GM20431 (cell line): ENCODE data around the gene GRM2.

Source experiments
- in situ Hi-C: fragments of 300-500 bp; cut with MseI, MboI; formaldehyde crosslinking; loops from one replicate; pipeline ENCODE4 v1.15.0; 2020; ENCODE audit warnings: low sequenced_read_pairs; ENCODE audit not compliant: unreplicated experiment

Gene GRM2

DNA sequence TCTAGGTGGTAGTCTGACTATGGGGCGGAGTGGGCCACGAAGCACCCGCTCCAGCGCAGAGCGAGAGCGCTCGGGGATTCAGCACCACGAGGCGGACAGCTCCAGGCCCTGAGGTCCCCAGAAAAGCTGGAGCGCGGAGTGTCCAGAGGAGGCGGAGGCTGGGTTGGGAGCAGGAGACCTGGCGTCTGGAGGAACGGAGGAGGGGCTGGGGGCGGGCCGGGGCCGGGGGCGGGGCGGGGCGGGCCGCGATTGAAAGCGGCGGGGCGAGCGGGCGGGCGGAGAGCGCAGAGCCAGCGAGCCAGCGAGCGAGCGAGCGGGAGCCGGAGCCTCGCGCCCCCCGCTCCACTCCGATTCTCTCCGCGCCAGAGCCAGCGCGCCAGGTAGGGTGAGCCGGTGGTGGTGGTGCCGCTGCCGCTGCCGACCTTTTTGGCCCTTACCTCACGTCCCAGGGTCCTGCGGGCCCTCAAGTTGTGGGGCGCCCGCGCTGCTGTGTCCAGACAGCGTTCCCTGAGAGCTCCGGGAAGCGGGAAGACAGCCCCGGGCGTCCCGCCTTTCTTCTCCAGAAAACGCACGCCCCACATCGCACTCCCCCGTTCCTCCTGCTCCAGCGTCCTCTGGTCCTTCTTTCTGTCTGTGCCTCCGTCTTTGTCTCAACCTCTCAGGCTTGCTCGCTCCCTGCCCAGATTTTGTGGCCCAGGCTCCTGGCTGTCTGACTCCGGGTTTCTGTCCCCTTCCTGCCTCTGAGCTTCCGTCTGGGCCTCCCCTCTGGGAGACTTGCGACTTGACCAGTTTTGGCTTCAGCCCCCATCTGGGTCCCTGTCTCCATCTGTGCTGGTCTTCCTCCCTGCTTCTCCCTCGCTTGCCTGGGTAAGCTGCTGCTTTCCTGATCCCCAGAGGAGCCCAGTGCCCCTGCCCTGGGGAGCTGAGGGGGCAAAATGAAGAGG is at the start of gene GRM2:
Gene GRM2, plus strand, starts transcription at position 281 of the 944 bp plus-strand sequence. CDS start 1,916 bp downstream, outside the sequence.
- in situ Hi-C loops = no loop called here

DNA sequence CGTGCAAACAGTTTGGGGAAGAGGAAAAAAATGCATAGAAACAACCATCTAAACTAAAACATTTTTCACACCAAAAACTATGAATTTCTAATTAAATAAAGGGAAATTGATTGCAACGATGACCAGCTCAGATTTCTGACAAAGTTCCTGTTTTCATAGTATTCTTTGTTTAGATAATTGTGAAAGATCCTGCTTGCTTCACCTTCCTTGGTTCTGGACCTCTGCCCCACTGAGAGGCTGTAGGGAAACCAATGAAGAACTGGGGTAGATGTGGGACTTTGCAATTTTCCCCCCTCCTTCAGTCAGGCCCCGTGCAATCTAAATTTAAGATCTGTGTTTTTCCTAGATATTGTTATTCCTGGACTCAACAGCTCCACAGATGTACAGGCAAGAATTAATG is 49.6 kb upstream of the GRM2 start:
- in situ Hi-C loops = no loop called here

DNA sequence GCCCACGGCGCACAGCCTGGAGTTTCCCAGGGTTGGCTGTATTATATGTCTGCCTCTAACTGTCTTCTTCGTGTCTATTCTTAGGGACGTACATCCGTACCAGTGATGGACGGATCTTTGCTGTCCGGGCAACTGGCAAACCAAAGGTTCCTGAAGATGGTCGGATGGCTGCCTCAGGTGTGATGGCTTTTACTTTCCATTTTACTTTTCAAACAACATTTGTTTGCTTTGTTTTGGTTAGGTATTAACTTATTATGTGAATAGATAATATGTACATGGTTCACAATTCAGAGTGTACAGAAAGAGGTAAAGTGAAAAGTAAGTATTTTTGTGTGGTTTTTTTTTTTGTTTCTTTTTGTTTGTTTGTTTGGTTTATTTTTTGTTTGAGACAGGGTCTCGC is 46.9 kb upstream of the GRM2 start:
- in situ Hi-C loops = no loop called here

DNA sequence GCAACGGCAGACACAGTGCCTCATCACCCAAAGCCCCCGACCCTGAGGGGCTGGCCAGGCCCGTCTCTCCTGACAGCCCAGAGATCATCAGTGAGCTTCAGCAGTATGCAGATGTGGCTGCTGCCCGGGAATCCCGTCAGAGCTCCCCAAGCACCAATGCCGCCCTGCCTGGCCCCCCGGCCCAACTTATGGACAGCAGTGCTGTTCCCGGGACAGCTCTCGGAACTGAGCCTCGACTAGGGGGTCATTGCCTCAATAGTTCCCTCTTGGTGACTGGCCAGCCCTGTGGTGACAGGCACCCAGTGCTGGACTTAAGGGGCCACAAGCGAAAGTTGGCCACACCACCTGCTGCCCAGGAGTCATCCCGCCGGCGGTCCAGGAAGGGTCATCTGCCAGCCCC is 44.4 kb upstream of the GRM2 start:
- in situ Hi-C loops = no loop called here

DNA sequence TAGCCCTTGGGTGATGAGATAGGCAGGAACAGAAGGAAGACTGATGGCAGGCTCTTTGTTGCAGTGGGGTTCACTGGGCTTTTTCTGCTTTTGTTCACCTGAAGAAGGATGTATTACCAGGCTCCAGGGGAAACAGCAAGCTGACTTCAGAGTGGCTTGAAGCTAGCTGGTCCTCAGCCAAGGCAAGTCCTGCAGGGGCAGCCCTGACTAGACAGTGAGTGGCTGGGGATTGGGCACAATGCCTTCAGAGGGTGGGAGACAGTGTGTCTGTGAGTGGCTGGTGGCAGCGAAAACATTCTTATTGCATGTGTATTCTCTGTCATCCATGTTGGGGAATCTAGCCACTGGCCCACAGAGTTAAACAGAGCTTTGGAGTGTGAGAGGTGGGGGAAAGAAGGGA is 38.1 kb upstream of the GRM2 start:
- in situ Hi-C loops = no loop called here

DNA sequence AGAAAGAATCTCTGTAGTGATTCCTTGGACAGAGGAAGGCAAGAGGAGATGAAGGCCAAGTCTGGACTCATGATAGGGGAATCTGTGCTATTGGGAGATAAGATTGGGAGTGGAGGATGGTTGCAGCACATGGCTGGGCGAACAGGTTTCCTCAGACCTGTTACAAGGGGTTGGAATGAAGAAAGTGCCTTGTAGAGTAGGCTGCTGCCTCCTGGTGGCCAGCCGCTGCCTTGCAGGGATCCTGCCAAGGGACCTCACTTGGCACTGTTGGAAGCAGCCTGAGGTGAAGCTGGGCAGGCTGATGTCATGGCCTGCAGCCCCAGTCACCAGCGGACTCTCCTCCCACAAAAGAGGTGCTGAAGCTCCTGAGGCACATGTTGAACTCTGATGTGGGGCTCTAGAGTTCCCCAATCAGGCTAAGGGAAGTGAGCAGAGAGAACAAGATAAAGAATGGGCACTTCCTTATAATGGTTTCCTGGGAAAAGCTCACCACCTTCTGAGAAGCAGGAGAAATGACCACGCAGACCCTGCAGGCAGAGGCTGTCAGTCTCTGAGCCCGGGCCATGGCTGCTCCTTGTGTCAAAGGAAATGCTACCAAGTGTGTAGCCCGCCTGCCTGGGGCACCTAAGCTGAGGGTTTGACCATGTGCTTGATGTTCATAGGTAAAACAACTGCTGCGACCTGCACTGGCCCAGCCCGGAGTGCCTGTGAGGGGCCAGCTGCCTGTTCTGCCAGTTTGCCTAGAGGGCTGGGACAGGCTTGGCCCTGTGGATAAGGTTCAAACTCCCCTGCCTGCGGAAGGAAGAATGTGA is 37.4 kb upstream of the GRM2 start:
- in situ Hi-C loops = no loop called here

DNA sequence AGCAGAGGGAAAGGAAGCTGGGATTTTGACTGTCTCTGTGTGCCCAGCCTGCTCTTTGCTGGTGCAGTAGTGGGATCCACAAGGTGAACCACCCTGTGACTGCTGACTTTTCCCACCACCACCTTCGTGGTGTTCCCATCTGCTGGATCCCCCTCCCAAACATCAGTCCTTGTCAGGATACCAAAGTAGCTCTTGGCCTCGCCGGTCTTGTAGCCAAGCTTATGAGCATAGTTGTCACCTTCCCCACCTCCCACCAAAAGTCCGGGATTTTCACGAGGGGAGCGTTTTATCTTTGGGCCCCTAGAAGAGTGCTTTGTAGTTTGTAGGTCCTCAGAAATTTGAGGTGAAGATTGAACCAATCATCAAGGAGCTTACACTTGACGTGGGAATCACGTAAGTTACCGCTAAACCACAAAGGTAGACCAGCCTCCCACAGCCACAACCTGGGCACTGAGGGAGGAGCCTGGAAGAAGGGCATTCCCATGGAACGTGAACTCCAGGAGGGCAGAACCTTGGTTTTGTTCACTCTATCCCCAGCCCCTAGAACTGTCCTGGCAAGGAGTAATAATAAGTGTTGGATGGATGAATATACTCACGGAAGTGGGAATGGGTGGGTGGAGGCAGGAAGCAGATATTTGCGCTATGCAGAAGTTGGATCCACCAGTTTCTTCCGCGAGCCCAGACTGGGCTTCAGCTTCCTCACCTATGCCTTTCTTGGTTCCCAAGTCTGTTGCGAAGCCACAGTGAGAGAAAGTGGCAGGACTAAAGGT is 36.6 kb upstream of the GRM2 start:
- in situ Hi-C loops = no loop called here

DNA sequence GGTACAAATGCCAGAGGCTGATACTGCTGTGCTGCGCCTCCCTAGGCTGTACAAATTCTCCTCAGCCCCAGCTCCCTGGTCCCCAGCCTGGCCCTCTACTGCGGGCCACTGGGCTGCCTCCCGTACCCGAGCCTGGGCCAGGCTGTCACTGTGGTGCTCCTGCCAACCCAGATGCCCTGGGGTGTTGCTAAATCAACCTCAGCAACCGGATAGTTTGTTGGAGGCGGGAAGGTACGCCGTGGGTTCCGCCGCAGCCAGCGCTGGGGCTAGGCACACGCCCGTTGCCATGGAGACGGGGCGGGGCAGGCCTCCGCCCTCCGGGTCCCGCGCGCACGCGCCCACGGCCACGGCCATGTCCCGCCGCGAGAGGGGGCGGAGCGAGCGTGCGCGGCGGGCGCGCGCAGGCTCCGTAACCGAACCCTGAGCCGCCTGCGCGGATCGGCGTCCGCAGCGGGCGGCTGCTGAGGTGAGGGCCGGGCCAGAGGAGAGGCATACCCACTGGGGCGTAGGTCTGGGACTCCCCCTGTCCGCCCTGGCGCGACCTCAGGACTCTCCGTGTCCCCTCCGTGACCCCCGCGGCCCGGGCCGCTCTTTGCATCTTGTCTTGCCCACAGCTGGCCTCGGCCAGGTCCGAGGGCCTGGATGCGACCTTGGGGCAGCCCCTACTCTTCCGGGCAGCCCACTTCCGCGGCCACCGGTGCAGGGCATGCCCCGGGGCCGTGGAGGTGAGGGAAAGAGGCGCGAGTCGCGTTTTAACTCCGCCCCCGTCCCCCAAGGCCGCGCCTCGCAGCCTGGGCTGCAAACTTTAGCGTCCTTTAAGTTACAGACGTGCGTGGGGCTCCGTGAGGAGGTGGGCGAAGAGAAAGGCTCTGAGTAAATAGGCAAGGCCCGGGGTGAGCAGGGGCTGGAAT is 35.8 kb upstream of the GRM2 start, which contains the start of gene TEX264:
Gene TEX264, plus strand, starts transcription at position 430 of the 911 bp plus-strand sequence. CDS start 3,053 bp downstream, outside the sequence.
- in situ Hi-C loops = no loop called here

DNA sequence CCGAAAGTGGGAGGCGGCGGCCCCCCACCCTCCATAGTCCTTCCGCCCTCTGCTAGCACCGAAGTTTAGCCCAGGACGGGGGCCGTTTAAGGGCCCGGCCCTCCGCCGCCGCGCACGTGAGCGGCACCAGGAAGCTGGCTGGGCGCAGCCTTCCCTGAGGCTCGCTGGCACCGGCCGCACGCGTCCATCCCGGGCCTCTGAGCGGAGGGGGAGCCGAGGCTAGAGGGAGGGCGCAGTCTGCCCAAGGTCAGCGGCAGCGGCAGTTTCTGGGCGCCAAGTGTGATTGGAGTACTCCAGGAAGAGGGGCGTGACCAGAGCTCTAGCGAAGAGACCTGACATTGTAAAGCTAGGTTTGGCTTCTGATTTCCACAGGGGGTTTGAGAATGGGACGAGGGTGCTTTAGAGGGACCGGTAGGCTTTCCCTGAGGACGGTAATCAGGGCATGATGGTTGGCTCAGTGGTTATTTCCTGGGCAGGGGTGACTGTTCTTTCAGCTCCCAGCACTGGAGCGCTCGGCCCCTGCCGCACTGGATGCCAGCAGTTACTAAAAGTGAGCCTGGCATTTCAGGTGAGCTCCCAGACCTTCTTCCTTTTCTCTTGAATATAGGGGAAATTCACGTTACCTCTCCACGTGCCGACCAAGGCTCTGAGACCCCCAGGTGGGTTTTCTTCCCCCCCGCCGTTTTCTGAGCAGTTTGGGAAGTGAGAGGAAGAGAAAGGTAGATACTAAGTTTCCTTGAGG is 35.0 kb upstream of the GRM2 start:
- in situ Hi-C loops = no loop called here

DNA sequence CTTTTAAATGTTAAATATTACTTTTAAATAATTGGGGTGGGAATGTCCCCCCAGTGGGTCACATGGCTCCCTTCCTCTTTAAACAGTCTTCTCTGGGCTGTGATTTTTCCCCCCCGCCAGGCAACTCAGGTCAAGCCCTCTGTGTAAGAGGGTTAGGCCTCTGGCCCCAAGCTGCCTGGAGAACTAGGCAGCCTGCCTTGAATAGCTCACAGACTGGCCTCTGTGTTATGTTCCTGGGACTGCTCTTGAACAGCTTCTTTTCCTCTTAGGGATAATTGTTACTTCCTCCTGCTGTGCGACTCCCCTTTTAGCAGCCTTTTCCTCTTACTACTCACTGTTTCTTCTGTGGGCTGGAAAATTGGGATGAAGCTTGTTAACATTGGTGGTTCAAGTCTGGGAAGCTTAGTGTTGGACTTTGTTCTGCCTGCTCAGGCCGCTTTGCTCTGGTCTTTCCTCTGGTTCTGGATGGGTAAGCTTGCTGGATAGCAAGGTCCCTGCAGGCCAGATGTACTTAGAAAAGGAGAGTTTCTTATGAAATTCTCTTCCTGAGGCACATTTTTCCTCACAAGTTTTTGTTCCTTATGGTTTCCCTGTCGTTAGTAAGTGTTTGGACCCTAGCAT is 33.6 kb upstream of the GRM2 start:
- in situ Hi-C loops = no loop called here

DNA sequence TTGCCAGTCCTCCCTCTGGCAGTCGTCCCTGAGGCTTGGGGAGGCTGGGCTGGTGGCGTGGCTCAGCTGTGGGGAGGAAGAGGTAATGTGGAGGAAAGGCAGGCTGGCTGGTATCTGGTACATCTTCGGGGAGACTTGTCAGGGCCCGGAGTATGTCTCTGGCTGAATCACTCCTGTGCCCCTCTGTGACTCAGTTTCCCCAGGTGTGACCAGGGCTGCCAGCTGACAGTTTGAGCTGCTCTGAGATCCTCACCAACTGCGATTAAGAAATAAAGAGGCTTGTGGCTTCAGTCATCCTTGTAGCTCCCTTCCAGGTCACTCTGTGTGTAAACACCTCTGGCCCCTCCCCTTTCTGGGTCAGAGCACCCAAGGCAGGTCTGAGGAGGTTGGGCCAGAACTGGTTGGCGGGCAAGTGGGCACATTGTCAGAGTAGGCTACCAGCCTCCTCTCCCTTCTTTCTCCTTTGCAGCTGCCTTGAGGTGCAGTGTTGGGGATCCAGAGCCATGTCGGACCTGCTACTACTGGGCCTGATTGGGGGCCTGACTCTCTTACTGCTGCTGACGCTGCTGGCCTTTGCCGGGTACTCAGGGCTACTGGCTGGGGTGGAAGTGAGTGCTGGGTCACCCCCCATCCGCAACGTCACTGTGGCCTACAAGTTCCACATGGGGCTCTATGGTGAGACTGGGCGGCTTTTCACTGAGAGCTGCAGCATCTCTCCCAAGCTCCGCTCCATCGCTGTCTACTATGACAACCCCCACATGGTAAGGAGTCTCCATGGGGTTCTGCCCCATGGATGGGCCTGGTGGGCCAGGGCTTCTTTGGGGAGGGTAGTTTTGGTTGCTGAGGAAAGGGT is 32.8 kb upstream of the GRM2 start:
- in situ Hi-C loops = no loop called here

DNA sequence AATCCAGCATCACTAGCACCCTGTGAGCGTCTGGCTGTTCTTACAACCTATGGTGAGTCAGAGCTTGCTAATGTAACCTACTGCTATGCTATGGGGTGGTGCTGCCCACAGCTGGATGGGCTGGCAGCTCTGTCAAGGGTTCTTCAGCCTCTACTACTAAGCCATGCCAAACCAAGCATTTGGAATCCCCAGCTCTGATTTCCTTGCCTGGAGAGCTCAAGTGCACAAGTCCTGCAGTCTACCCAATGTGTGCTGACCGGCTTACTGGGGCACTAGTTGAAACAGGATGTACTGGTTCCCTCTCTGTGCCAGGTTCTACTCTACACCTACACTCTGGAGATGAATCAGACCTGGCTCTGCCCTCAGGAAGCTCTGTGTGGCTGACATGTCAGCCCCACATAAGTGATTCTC is 31.7 kb upstream of the GRM2 start:
- in situ Hi-C loops = no loop called here

DNA sequence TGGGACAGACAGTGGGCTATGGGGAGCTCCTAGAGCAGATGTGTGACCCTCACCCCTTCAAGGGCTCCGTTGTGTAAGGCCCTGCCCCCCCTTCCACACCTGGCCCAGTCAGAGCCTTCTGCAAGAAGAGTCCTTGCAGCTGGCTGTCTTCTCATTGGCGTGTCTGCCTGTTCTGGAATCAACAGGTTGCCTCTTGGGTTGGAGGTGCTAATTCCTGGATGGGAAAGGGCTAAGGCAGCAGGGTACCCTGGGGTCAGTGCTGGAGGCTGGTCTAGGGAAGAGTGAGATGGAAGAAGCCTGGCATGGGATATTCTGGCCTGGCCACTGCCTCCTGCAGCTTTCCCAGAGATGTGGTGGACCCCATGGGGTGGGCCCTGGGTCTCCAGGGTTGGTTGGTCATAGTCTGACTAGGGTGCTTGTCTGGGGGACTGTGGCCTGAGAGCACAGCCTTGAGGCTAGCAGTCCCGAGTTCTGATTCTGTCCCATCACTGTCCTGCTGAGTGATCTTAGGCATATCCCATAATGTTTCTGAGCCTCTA is 30.7 kb upstream of the GRM2 start:
- in situ Hi-C loops = no loop called here

DNA sequence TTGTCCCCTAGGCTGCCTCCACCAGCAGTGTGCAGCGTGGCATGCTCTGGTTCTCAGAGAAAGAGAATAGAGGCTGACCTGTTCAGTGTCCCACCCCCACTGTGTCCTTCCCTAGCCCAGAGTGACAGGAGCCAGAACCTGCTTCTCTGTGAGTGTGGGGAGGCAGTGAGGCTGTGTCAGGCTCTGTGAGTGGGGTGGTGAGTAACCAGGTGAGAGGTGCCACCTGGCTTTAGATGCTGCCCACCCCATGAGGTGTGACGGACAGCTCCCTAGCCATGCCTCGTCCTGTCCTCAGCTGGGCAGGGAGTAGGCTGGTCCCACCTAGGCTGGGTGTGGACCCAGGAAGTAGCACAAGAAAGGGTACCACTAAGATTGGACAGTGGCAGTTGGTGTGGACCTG is 29.5 kb upstream of the GRM2 start:
- in situ Hi-C loops = no loop called here

DNA sequence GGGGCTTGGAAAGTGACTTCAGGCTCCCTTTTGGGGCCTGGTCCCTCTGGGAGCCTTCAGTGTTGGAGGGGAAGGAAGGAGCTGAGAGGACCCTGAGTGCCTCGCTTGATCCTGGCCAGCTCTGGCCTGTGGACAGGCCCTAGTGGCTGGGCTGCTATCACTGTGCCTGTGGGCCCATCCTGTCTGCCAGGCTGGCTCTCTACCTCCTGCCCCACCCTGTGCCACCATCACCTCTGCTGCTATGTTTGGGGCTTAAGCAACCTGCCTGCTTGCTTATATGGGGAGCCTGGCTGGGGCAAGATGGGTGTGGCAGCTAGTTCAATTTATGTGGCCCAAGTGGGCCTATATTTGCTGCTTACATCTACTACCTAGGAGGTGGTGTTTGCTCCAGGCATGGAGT is 28.7 kb upstream of the GRM2 start:
- in situ Hi-C loops = no loop called here

DNA sequence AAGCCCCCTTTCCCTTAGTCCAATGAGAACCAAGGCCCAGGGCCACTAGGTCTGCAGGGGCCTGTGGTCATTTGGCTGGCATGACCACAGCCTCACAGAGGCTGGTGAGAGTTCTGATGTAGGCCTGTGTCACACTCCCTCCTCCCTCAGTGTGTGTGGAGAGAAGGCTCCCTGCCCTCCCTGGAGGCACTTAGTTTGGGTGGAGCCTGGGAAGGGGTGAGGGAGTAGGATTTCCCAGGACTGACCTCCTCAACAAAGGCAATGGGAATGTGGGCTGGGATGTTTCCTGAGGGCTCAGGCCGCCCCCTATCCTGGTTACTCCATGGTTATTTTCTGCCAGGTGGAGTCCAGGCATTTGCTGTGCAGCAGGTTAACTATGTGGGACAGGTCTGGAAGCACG is 28.2 kb upstream of the GRM2 start:
- in situ Hi-C loops = no loop called here

DNA sequence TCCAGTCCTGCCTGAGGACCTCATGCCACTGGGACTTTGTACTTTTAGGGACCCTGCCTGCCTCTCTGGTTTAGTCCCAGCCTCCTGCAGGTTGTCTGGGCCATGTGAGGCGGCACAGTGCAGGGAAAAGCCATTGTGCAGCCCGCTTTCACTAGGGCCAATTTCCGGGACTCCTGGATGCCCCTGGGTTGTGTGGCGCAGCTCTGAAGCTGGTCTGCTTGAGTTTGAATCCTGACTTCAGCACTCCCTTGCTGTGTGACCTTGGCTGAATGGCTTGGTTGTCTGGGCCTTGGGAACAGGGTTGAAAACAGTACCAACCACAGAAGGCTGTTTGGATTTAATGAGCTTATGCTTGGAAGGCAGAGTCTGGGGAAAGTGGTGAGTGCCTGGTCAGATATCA is 27.6 kb upstream of the GRM2 start:
- in situ Hi-C loops = no loop called here
